SK-N-MC (cell line): ENCODE data around the gene ALKBH5.

Source experiments
- EZH2 ChIP-seq: fragments of 200-600 bp; sonication (generic); IDR thresholded peaks from one replicate; pipeline ENCODE4 v1.6.1; 2017; ENCODE audit warnings: antibody characterized with exemption
- FOXP2 ChIP-seq: optimal IDR thresholded peaks from 2 replicates; pipeline ENCODE3; 2011; ENCODE audit warnings: mild to moderate bottlenecking, moderate library complexity; ENCODE audit not compliant: insufficient read depth; ENCODE audit errors: extremely low read length, control extremely low read depth
- POLR2AphosphoS5 ChIP-seq: IDR thresholded peaks from 2 replicates; pipeline ENCODE4 v1.6.1; 2012; ENCODE audit warnings: mild to moderate bottlenecking, low read depth, low read length, borderline replicate concordance

- no peak for TF ChIP-seq POLR2AphosphoS5
- TF ChIP-seq EZH2, result no peak
- no peak for TF ChIP-seq FOXP2
These were observed 42.8 kb downstream of the ALKBH5 start for GRCh38 chr17:18226284-18226945.
